NCI-H748 treated with DMSO at 0.1 percent for 48 hours (cell line): Measurements from ENCODE around the gene NUDT6.

Source experiments
- DNase-seq: peaks from one replicate; lab custom pipeline; 2025; lab: John Stamatoyannopoulos, UW

The NUDT6 gene

DNA sequence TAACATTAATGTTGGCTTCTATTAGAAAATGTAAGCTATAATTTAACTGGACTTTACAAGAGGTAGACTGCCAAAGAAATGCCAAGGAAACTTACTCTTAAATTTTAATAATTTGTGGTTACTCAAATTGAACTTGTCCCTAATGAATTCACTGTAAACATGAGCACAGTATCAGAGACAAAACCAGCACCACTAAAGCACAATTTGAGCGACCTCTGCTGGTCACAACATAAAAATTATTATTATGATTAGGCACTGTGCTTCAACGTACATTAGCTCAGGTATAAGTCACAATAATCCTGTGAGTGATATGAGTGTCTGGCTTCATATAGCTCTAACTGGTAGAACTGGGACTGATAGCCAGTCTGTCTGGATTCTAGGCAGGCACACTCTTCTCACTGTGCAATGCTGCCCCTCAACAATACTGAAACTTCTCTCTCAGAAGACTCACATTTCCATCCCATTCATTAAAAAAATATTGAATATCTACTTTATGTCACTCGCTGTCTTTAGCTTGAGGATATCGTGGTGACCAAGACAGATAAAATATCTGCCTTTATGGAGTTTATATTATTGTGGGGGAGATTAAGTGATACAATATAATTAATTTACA is 8.0 kb downstream of the NUDT6 start:
- DNase-seq, result peak; percentile 62

DNA sequence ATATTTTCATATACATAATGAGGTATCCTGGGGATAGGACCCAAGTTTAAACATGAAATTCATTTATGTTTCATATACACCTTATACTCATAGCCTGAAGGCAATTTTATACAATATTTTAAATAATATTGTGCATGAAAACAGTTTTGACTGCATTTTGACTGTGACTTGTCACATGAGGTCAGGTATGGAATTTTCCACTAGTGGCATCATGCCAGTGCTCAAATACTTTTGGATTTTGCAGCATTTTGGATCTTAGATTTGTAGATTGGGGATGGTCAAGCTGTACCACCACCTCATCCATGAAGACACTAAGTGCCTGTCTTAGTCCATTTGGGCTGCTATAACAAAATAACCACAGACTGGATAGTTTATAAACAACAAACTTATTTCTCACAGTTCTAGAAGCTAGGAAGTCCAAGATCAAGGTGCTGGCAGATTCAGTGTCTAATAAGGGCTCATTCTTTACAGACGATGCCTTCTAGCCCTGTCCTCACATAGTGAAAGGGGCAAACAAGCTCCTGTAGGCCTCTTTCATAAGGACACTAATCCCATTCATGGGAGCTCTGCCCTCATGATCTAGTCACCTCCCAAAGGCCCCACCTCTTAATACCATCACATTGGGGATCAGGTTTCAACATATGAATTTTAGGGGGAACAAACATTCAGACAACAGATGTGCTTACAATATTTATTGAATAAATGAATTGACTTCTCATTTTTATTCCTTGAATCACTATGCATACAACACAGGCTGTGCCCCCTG is 9.4 kb downstream of the NUDT6 start:
- no peak for DNase-seq

DNA sequence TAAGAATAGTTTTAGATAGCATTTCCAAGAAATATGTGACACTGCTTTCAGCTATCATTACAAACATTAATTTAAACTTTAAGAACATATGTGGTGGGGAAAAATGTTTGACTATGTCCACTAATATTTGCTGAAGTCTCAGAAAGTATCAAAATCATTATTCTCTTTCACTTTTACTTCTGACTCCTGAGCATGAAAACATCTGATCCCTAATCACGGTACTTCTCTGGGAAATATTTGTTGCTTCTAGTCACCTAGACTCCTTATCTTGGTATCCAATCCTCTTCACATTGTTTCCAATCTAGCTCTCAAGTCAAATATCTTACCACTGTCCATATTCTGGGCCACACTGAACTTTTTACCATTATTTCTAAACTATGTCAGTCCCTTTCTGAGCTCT is 10.8 kb downstream of the NUDT6 start:
- DNase-seq, result no peak

DNA sequence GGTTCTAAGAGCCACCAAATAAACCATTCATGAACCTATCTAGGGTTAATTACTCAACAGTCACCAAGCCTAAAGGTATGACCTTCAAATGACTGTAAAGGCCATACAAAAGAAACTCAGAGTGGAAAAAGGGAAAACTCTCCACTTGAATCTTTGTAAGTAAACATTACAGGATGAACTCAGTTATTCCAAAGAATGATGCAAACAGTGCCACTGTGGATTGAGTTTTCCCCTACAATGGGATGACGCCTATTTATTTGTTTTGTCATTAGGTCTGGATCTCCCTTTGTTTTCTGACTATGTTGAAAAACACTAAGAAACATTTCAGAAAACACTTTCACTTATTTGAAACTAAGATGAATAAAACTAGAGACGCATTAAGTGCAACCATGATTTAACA is 12.7 kb downstream of the NUDT6 start:
- DNase-seq, result no peak

DNA sequence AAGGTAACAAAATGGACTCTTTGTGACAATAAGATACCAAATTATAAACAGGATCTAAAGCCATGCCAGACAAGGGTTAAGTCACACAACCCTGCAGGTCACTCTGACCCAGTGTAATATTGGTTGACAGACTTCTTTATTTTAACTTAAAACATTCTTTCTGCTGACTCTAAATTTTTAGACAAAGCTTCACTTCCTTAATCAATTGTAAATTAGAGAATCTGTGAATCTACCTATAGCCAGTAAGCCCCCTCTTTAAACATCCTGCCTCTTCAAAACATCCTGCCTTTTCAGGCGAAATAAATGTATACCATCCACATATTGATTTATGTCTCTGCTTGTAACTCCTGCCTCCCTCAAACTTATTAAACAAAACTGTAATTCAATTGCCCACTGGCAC is 14.2 kb downstream of the NUDT6 start:
- DNase-seq, result no peak

DNA sequence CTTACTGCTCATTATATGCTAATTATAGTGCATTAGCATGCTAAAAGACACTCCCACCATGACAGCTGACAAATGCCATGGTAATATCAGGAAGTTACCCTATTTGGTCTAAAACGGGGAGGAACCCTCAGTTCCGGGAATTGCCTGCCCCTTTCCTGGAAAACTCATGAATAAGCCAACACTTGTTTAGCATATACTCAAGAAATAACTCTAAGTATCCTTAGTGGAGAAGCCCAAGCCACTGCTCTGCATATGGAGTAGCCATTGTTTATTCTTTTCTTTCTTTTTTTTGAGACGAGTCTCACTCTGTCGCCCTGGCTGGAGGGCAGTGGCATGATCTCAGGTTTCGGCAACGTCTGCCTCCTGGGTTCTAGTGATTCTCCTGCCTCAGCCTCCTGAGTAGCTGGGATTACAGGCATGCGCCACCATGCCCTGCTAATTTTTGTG is 15.5 kb downstream of the NUDT6 start:
- no peak for DNase-seq

DNA sequence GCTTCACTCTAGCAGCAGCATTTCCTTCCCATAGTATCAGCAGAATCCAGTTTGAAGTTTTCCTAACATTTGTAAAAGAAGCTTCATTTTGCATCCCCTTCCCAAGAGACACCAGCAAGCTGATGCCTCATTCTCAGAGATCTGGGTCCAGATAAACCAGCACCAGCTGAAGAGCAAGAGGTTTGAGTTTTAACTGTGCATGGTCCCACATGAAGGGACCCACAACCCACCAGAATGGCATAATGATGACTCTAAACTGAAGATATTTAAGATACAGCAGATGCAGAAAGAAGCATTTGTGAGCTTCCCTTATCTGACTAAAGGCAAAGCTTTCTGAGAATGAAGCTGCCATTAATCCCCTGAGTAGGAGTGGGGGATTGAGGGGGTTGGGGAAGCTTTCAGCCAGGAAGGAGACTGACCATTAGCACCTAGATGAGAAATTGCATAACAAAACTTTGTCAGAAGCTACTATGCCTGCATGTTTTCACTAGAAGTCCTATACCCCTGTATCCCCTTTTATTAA is 18.6 kb downstream of the NUDT6 start:
- DNase-seq, result no peak

DNA sequence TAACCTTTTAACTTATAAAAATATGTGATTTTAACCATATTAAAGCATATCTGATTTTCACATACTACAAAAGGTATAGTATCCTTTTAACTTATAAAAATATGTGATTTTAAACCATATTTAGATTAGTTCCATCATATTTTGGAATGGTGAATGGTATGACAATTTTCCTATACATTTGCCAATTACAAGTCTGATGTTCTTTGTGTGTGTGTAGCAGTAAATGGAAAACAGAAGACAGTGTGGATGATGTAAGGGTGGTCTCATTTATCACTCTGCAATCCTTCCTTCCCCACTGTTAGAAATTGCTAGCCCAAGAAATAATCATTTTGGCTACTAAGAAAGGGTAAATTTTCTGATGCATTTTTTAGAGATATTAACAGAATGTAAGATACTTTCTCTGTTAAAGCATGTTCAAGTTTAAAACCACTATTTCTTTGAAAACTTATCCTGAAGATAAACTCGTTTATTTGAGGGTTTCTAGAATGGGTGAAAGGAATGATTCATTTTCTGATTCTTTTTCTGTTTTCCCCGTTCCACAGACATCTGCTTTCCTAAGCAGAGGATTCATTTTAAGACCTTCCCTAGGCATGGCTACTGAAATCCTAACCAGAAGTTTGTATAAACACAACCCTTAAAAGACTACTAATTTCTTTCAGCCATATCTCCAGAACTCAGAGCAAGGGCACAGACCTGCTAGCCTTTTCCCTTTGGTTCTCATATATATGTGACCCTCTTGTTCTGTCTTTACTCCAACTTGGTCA is 21.0 kb downstream of the NUDT6 start:
- no peak for DNase-seq

DNA sequence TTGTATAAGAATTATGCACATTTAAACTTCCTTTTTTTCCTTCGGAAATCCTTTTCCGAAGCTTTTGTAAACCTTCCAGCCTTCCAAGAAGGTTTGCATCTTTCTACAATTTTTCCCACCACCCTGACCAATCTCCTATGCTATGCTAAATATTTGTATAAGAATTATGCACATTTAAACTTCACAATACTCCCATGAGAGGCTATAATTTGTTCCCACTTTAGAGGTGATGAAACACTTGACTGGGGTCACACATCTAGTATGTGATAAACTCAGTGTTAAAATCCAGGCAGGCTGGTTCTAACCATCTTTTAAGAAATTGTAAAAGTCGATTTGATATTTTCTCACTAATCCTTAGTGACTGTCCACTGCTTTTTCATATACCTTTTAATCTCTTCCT is 22.1 kb downstream of the NUDT6 start:
- DNase-seq, result no peak

DNA sequence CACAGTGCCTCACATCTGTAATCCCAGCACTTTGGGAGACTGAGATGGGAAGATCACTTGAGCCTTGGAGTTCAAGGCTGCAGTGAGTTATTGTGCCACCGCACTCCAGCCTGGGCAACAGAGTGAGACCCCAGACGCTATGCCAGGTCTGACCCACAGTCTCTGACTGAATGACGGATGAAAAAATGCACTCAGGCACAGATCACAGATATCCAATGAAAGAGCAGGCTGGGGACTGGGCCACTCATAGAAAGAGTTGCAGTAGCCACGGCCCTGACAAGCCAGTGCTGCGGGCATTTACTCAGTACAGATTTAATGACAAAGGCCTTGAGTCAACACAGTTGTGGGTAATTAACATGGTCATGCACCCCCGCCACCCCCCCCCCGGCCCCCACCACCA is 22.7 kb downstream of the NUDT6 start:
- no peak for DNase-seq

DNA sequence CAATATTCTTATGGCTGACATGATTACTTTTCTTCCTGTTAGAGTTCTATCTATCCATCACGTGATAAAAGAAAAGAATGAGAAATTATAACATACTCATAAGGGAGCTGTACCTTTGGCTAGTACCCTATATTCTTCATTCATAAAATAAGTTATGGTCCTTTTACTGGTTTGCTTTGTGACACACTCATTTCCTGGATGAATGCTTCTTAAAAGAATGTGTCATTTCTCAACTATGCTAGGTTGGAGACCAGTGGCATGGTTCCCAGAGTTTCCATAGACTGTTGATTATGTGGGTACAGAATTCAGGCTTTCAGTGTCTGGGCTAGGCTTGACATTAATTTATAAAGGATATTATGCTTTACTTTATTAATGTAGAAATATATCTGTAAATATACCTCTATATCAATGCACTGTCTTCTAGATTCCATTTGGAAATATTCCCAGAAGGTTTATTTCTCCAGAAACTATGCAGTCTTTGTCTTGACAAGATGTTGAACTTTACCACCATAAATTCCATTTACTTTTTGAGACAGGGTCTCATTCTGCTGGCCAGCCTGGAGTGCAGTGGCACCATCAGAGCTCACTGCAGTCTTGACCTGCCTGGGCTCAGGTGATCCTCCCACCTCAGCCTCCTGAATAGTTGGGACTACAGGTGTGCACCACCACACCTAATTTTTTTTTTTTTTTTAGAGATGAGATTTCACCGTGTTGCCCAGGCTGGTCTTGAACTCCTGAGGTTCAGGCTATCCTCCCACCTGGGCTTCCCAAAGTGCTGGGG is 23.8 kb downstream of the NUDT6 start:
- DNase-seq, result no peak

DNA sequence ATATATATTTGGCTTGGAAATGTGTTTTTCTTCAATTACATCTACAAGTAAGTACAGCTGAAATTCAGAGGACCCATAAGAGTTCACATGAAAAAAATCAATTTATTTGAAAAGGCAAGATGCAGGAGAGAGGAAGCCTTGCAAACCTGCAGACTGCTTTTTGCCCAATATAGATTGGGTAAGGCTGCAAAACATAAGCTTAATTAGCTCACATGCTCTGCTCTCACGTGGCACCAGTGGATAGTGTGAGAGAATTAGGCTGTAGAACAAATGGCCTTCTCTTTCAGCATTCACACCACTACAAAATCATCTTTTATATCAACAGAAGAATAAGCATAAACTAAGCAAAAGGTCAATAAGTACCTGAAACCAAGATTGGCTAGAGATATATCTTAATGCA is 26.1 kb downstream of the NUDT6 start:
- no peak for DNase-seq

DNA sequence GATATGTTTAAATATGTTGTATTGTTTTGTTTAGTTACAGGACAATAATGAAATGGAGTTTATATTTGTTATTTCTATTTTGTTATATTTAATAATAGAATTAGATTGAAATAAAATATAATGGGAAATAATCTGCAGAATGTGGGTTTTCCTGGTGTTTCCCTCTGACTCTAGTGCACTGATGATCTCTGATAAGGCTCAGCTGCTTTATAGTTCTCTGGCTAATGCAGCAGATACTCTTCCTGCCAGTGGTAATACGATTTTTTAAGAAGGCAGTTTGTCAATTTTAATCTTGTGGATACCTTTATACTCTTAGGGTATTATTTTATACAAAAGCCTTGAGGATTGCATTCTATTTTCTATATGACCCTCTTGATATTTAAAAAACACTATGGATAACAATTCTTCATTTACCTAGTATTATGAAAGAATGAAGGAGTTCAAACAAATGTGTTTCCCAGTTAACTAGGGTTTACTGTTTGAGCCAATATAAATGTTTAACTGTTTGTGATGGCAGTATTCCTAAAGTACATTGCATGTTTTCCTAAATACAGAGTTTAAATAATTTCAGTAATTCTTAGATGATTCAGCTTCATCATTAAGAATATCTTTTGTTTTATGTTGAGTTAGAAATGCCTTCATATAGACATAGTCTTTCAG is 26.9 kb downstream of the NUDT6 start:
- DNase-seq, result no peak

DNA sequence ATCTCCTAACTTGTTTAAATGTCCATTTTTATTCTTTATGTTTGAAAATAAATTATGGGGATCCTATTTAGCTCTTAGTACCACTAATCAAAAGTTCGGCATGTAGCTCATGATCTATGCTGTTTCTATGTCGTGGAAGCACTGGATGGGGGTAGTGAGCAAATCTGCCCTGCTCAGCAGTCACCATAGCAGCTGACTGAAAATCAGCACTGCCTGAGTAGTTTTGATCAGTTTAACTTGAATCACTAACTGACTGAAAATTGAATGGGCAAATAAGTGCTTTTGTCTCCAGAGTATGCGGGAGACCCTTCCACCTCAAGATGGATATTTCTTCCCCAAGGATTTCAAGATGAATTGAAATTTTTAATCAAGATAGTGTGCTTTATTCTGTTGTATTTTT is 27.6 kb downstream of the NUDT6 start:
- no peak for DNase-seq

DNA sequence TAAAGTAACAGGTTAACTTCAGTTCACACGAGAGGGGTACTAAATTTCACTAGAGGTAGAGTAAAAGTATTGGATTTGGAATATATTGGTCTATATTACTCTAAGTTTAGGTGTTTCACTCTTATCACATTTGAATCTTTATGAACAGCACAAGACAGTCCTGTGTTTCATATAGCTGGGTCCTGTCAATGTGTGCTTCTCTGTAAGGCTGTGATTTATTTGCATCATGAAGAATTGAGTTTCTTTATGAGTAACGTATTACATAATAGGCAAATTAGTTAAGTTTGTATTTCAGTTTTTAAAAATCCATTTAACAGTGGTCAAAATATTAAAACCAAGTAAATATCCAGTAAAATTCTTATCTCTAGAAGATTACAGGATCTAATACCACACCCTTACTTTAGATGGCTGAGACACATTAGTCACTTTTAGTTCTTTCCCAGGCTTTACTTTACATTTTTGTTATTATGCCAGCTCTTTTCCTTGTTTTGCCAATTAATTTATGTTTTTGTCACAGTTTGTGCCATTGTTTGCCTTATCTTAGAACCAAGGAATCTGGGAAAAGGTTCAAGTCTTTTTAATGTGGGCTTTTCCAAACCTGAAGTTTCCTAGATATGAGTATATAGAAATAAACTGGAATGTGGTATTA is 32.1 kb downstream of the NUDT6 start:
- no peak for DNase-seq

DNA sequence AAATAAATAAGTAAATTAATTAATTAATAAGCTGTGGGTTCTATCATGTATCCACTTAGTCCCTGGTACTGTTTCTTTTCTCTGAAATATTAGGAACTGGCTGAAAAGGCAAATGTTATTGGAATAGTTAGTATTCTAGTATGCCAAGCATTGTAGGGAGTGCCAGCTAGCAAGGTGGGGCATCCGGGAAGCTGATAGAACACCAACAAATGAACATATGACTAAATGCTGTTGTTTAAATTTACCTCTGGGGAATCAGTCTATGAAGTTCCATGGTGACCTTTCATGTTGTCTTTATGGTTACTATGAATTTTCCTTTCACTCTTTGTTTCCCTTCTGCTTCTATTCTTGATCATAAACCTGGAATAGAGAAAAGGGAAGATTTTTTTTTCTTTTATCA is 32.7 kb downstream of the NUDT6 start:
- DNase-seq, result no peak

DNA sequence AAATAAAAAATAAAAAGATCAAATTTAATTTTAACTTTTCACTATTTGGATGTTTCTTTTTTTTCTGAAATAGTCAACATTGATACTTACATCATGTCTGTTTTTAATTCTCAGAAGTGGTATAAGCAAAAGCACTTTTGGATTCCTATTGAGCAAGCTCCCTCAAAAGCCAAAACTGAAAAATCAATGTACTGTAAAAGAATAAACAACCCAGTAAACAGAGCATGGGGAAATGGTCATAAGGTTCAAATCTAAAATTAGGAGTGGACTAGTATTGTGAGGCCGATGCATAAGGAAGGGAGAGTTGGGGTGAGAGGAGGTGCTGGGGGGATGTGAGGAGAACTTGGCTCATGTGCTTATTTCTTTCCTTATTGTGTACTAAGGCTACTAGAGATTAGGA is 37.9 kb downstream of the NUDT6 start:
- no peak for DNase-seq

DNA sequence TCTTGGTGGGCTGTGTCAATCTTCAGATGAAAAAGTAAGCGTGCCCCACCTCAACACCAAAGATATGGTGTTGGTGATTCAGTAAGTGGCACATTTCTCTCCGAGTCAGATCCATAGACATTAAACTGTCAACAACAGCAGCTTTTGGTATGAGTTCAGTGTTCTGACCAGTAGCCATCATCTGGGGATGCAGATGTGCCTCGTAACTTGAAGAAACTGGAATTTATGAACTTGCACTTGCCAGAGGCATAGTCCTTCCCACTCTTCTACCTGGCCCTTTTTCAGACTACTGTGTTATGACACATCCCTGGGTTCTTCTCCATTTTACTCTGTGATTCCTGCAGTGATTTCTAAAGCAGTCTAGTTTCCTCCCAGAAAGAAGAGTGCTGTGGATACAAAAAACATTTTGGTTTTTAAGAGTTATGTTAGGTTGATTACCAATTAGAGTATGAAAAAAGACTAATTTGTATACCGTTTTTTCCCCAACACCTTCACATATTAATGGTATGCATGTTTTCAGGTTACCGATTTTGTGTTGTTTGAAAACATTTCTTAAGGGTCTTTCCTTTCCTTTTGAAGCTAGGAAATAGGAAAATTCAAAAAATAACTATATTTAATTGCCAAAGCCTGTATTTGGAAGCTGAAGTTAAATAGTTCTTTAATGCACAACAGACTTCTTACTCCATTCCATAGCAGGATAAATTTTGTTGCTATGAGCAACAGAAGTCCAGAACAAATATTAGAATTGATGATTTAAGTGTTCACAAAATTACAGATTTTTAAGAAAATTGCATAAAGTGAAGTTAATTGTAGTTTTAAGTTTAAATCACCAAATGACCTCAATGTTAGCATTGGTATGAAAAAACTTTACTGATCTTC is 39.3 kb downstream of the NUDT6 start:
- DNase-seq, result no peak

DNA sequence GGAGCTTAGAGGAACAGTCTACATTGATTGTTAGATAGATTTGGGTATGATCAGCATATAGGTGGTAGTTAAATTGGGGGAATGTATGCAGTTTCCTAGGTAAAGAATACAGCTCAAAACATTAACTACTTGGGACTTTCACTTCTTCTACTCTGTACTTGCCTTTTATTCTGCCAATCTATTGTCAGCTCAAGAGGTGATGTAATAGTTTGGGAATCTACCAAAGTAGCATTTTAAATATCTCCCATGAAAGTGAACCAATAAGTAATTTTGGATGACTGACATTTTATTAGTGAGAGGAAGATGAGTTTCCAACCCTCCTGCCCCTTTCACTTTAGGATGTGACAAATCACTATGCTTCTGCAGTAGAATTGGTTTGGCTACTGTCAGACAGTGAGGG is 43.4 kb downstream of the NUDT6 start:
- no peak for DNase-seq

DNA sequence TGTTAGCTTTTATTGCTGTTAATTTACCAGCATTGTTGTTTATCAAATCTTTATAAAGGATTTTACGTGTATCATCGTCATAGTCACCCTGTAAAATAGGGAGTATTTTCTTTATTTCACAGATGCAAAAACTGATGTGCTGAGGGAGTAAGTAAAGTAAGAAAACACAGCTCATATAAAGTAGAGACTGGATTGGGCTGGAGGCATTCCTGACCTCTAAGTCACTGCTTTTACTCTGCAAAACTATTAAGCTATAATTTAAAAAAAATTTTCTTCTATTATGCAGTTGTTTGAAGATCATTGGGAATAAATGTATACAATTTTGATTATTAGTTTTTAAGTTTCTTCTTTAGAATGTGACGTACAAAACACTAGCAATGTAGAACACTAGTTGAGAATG is 45.9 kb downstream of the NUDT6 start:
- DNase-seq, result no peak
